GM19467 (cell line): ENCODE results near the gene C12orf75.
"Not testable (repeated sequence)": the region's sequence is repeated elsewhere in the genome, so short reads cannot be mapped to it uniquely, and the experiment has no call there.

ENCODE experiments used
- ATAC-seq: cut with Tn5 transposase; IDR thresholded peaks from one replicate; pipeline ENCODE4 v1.9.1; 2021; ENCODE audit warnings: mild to moderate bottlenecking, moderate library complexity; ENCODE audit not compliant: unreplicated experiment

Gene C12orf75

DNA sequence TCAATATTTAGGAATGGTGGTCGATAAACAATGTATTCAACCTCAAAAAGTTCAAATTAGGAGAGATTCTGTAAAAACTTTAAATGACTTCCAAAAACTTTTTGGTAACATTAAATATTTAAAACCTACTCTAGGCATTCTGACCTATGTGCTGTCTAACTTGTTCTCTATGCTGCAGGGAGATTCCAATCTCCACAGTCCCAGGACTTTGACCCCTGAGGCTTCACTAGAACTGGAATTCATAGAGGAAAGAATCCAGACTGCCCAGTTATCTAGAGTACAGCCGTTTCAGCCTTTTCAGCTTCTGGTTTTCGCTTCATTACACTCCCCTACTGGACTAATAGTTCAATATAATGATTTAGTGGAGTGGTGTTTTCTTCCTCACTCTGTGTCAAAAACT is 21.1 kb upstream of the C12orf75 start:
- ATAC-seq, result not testable (repeated sequence)

- ATAC-seq, result not testable (repeated sequence)
Observed at GRCh38 chr12:105310476-105311085, 19.9 kb upstream of the C12orf75 start.

- ATAC-seq, result not testable (repeated sequence)
Observed at GRCh38 chr12:105311936-105312335, 18.6 kb upstream of the C12orf75 start.

DNA sequence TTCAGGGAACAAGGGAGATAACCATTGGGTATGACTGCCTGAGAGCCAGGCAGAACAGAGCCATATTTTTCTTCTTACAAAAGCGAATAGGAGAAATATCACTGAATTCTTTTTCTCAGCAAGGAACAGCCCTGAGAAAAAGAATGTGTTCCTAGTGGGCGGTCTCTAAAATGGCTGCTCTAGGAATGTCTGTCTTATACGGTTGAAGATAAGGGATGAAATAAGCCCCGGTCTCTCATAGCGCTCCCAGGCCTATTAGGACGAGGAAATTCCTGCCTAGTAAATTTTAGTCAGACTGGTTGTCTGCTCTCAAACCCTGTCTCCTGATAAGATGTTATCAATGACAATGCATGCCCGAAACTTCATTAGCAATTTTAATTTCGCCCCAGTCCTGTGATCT is 16.7 kb upstream of the C12orf75 start:
- ATAC-seq, result not testable (repeated sequence)

DNA sequence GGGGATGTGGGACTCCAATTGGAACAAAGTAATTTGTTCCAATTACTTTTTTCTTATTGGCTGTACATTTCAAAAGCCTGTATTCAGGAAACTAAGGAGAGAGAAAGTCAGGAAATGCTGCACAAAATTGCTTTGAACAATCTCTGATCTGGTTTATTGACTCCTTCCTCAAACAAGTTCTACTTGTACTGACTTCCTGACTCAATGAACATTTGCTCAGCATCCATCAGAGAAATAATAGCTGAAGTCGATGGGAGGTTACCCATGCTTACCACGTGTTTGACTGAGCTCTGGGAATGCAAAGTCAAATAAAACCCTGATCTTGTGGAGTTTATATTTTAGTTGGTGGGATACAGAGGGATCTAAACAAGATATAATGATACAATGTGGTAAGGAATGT is 15.4 kb upstream of the C12orf75 start:
- ATAC-seq, result no peak

GRCh38 chr12:105315726-105316125 is 14.8 kb upstream of the C12orf75 start:
- no peak for ATAC-seq

DNA sequence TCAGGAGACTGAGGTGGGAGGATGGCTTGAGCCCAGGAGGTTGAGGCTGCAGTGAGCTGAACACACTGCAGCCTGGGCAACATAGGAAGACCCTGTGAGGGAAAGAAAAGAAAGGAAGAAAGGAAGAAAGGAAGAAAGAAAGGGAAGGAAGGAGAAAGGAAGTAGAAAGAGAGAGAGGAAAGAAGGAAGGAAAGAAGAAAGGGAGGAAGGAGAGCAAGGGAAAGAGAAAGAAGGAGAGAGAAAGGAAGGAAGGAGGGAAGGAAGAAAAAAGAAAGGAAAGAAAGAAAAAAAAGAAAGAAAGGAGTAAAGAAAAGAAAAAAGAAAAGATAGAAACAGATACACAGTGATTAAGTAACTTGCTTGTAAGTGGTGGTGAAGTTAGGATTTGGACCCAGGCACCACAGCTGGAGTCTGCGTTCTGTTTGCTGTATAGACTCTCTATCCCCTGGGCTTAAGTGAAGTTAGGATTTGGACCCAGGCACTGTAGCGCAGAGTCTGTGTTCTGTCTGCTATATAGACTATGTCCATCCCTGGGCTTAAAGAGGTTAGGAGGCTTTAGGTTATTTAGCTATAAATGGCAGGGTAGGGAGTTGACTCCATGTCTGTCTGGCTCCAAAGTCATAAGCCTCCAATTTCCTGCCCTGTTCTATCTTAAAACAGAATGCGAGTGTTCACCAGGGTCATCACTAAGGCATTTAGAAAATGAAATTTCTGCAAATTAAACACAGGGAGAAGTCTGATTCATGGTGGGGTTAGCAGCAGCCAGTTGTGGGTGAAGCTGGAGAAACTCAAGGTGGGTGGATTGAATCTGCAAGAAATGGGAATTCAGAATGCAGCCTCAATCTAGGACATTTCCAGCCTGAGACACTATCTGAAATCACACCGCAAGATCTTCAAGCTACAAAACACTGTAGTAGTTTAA is 13.3 kb upstream of the C12orf75 start:
- no peak for ATAC-seq

DNA sequence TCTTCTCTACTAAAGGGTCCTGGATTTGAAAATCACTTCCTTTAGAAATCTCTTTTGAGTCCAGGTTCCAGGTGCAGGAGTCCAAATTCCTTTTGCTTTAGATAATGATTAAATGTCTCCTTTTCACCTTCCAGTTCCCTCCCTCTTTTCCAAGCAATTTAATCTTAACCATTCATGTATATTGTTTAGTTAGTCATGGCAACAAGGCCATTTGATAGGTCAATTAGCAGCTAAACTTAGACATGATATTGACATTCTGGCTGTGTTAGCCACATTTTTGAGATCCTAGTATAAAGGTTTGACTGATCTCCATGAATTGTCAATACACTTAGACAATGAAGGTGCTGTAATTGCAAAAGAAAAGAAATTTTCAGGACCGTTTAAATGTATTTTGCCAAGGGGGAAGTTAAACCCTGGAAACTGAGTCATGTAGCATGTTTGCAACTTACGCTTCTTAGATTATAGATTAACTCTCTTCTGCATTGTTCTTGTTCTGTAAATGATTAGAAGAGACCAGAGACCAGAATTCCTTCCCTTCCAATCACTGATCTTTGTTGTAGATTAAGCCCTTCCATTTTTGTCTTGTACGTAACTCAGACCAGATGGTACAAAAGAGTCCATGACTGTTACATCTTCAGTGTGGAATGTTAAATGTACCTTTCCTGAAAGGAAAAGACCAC is 12.4 kb upstream of the C12orf75 start:
- ATAC-seq, result no peak

DNA sequence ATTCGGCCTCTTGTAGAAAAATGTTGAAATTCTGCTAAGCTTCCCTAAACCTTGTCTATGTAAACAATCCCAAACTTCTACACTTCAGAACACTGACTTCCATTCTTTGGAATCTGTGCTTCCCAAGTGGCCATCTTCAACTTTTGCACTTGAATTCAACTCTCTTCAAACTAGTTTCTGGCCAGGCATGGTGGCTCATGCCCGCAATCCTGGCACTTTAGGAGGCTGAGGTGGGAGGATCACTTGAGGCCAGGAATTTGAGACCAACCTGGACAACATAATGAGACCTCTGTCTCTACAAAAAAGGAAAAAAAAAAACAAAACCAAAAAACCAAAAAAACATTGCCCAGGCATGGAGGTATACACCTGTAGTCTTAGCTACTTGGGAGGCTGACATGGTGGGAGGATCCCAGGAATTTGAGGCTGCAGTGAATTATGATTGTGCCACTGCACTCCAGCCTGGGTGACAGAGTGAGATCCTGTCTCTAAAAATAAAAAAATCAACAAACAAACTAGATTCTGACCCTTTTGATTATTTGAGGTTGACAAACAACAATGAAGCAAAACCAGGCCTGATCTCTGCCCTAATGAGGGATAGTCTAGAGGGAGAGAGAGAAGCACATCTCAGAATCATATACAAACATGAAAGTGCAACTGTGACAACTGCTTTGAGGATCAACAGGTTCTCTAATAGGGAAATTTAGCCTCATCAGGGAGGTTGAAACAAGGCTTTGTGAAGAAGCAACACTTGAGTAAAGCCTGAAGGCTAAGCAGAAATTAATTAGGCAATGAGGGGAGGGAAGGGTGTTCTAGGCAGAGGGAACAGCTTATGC is 11.6 kb upstream of the C12orf75 start:
- ATAC-seq, result no peak

DNA sequence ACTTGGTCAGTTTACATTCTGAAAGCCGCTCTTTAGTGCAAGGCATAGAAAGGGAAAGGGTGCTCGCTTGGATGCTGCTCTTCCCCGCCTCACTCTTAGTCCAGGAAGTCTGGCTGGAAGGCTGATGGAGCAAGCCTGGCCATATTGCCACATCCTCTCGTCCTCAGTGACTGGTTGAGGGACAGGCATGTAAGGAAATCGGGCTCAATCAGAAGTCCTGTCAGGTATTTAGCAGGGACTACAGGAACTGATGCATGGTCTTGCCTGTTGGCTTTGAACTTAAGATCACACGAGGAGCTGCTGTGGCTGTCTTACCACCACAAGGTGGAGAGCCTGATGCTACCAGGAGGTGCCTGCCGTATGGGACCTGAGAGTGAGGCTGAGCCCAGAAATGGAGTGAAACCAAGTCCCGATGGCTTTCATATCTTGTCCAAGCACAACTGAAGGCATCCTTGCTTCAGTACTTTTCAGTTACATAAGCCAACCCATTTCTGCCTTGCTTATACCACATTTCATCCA is 10.7 kb upstream of the C12orf75 start:
- no peak for ATAC-seq

DNA sequence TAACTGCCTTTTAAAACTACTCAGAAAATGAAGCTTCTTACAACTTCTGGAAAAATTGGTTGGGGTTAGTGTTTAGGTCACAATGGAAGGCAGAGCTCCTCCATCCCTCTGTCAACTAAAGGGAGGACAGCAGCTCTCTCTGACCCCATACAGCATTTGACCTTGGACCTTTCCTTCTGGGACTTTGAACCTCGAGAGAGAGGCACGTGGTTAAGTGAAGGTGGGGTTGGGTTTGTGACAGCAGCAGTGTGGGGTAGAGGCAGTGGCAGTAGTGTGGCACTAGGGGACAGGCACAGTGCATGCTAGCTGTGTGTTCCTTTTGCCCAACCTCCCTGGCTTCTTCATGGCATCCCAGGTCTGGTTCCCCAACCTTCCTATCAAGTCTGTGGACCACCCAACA is 9.4 kb upstream of the C12orf75 start:
- no peak for ATAC-seq

- no peak for ATAC-seq
Observed at GRCh38 chr12:105322070-105322469, 8.4 kb upstream of the C12orf75 start.

GRCh38 chr12:105324704-105325103 is 5.8 kb upstream of the C12orf75 start:
- no peak for ATAC-seq

DNA sequence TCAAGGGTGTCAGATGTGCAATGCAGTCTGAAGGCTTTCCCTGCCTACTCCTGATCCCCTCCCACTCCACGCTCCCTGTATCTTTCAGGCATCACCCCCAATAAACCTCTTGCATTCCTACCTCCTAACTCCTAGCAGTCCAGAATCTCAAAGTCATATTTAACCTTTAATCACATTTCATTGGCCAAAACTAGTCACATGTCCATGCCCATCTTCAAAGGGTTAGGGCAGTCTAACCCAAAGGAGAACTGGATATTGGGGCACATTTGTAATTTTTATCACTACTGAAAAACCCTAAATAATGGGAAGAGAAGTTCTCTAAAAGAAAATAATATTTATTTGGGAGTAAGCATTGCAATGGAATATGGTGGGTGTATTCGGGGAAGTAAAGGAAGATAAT is 5.4 kb upstream of the C12orf75 start:
- ATAC-seq, result no peak

DNA sequence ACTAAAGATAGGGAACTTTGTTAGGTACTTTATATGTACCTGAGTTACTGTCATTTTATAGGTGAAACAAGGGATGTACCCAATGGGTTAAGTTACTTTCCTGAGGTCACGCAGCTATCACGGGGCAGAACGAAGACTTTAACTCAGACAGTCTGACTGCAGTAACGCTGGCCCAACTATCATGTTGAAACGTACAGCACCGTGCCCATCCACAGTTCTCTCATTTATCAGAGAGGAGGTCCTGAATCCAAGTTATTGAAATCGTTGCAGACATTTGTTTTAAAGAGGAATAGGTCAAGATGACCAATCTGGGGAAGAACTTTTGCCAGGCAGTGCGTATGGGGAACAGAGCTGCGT is 587 bp upstream of the C12orf75 start:
- peak; percentile 0 for ATAC-seq

DNA sequence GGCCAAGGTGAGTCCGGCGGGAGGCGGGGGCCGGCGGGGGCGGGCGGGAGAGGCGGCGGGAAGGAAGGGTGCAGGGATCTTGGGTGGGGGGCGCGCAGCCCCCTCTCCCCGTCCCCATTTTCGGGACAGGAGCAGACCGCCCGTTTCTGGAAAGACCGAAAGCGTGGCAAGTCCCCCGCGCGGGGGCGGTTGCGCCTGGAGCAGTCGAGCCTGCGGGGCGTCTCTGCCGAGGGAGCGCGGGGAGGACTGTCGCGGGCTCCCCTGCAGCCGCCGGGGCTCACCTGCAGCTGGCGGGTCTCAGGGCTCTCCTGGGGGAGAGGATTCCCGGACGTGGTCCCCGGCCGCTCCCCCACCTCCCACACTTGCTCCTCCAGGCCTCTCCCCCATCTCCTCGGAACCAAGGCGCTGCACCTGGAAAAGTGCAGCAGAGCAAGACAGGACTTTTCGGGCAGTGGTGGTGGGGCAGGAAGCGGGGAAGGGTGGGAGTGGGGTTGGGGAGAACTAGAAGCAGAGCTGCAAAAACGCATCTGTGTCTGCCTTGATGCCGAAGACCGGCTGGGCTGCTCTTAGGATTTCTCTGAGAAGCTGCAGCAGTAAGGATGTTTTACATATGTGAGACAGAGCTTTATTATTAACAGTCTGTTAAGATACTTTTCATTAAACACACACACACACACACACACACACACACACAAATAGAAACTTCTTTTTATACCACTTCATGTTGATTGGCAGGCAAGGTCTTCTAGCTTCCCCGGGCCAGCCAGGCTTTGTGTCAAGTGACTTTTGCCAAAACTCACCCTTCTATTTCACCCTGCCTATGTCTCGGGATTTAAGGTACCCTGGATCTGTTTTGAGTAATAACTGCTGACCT is 677 bp downstream of the C12orf75 start:
- ATAC-seq, result peak; percentile 8

DNA sequence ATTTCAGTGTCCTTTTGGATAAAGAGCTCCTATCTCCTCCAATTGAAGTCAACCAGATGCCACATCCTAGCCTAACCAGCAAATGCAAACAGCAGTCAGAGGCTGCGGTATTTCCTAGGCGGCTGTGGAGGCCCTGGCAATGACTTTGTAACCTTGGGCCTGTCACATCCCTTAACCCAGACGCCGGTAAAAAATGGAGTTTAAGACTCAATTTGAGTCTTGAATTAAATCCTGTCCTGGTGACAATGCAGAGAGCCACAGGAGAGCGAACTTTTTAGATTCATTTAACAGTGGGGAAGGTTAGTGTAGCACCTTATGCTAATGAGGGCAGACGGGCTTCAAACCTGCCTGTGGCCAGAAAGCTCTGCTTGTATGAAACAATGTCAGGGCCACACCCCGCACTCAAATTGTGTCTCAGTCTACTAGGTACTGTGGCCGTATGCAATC is 1.3 kb downstream of the C12orf75 start:
- ATAC-seq, result no peak

- ATAC-seq, result not testable (repeated sequence)
Observed at GRCh38 chr12:105332286-105332685, 1.8 kb downstream of the C12orf75 start.

DNA sequence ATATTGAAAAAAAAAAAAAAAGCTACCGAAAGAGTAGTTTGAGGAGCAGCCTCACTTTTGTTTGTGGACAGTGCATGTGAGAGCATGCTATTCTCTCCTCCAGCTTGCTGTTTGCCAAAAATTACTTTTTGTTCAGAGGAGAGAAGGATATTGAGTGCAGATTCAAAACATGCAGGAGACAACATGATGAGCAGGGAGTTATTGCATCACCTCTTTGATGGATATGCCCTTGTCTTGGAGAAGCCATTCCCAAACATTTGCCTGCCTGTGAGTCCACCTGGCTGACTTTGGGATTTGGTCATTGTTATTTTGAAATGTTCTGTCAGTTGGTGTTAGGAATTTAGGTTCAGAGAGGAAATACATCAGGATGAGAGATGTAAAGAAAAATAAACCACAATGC is 2.4 kb downstream of the C12orf75 start:
- ATAC-seq, result no peak

- ATAC-seq, result no peak
Observed at GRCh38 chr12:105334001-105334400, 3.5 kb downstream of the C12orf75 start.
